HEK293T (cell line): ENCODE measurements around the gene MYO7B.

Experiments used
- ARNT ChIP-seq: fragments of 450-650 bp; IDR thresholded peaks from 2 replicates; pipeline ENCODE4 v1.6.1; 2017; ENCODE audit warnings: mild to moderate bottlenecking
- BHLHE40 ChIP-seq: fragments of 450-650 bp; IDR thresholded peaks from 2 replicates; pipeline ENCODE4 v1.6.1; 2016; ENCODE audit warnings: mild to moderate bottlenecking, moderate library complexity, borderline replicate concordance
- CTBP1 ChIP-seq: fragments of 450-650 bp; IDR thresholded peaks from 2 replicates; pipeline ENCODE4 v1.6.1; 2016; ENCODE audit warnings: borderline replicate concordance
- ELF4 ChIP-seq: fragments of 450-650 bp; IDR thresholded peaks from 2 replicates; pipeline ENCODE4 v1.6.1; 2017; ENCODE audit warnings: antibody characterized with exemption
- FOXA1 ChIP-seq: fragments of 450-650 bp; IDR thresholded peaks from 2 replicates; pipeline ENCODE4 v1.6.1; 2016; ENCODE audit warnings: mild to moderate bottlenecking
- FOXK2 ChIP-seq: fragments of 450-650 bp; IDR thresholded peaks from 2 replicates; pipeline ENCODE4 v1.6.1; 2016; ENCODE audit warnings: mild to moderate bottlenecking
- FOXM1 ChIP-seq: fragments of 450-650 bp; IDR thresholded peaks from 2 replicates; pipeline ENCODE4 v1.6.1; 2017; ENCODE audit warnings: mild to moderate bottlenecking, borderline replicate concordance
- SP1 ChIP-seq: fragments of 450-650 bp; IDR thresholded peaks from 2 replicates; pipeline ENCODE4 v1.6.1; 2017
- SUZ12 ChIP-seq: fragments of 450-650 bp; IDR thresholded peaks from 2 replicates; pipeline ENCODE4 v1.6.1; 2016; ENCODE audit warnings: mild to moderate bottlenecking
- TARDBP ChIP-seq: fragments of 450-650 bp; IDR thresholded peaks from 2 replicates; pipeline ENCODE4 v1.6.1; 2016

GRCh38 chr2:127650041-127650784 is 114.7 kb downstream of the MYO7B start:
- TF ChIP-seq ARNT (no peak), FOXA1 (no peak), SP1 (no peak), SUZ12 (no peak), ELF4 (no peak), CTBP1 (no peak), BHLHE40 (no peak), FOXK2 (no peak), FOXM1 (no peak), TARDBP (no peak)
